Stimulated activated naive CD8-positive, alpha-beta T cell treated with anti-CD3 and anti-CD28 coated beads, Interleukin-15, Interleukin-2, amounts not matched to agents 100 U/mL and 50 U/mL, for 24 hours (primary cell): ENCODE measurements around the gene LRMDA.

Source experiments
- ATAC-seq: fragments of 150-1000 bp; cut with Tn5 transposase; one replicate; pipeline ENCODE4 v1.10.0; 2021
- DNase-seq: peaks from one replicate; pipeline ENCODE4 v3.0.0; 2021

Gene LRMDA

GRCh38 chr10:76231286-76231934 is 800.0 kb downstream of the LRMDA start:
- DNase-seq: no peak
- no peak for ATAC-seq

DNA sequence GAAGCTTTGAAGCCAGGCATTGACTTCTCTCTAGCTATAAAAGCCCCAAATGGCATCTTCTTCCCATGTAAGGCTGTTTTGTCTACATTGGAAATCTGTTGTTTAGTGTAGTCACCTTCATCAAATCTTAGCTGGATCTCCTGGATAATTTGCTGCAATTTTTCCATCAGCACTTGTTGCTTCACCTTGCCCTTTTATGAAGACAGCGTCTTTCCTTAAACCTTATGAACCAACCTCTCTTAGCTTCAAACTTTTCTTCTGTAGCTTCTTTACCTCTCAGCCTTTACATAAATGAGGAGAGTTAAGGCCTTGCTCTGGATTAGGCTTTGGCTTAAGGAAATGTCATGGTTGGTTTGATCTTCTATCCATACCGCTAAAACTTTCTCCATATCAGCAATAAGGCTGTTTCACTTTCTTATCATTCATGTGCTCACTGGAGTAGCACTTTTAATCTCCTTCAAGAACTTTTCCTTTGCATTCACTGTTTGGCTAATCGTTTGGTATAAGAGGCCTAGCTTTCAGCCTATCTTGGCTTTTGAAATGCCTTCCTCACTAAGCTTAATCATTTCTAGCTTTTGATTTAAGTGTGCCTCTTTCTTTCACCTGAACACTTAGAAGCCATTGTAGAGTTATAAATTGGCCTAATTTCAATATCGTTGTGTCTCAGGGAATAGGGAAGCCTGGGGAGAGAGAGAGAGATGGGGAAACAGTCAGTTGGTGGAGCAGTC is 803.2 kb downstream of the LRMDA start:
- ATAC-seq: no peak

GRCh38 chr10:76236356-76236755 is 804.9 kb downstream of the LRMDA start:
- ATAC-seq (no peak), DNase-seq (no peak)

More for the DNA sequence above, 803.2 kb downstream of the LRMDA start:
- no peak for DNase-seq

DNA sequence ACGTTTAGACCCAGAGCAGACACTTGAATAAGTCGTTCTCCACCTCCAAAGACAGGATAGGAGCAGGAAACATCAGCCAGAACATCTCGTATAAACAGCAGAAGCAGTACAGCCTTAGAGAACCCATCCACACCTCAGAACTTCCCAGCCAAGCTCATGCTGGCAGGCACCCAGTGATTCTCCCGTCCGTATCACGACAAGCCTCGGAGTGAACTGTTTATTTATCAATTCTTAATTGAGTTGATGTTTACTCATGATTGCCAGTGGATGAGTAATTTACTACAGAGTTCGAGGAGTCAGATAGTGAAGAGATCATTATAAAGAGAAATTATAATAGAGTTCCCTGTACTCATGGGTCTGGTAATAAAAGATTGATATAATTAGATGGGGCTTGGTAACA is 811.5 kb downstream of the LRMDA start:
- no peak for DNase-seq
- ATAC-seq: no peak

GRCh38 chr10:76244061-76244686 is 812.8 kb downstream of the LRMDA start:
- no peak for ATAC-seq
- DNase-seq: no peak

GRCh38 chr10:76245951-76246495 is 814.6 kb downstream of the LRMDA start:
- ATAC-seq: no peak
- DNase-seq: no peak

- ATAC-seq: no peak
- DNase-seq: no peak
Measured at GRCh38 chr10:76248649-76249200, 817.3 kb downstream of the LRMDA start.

DNA sequence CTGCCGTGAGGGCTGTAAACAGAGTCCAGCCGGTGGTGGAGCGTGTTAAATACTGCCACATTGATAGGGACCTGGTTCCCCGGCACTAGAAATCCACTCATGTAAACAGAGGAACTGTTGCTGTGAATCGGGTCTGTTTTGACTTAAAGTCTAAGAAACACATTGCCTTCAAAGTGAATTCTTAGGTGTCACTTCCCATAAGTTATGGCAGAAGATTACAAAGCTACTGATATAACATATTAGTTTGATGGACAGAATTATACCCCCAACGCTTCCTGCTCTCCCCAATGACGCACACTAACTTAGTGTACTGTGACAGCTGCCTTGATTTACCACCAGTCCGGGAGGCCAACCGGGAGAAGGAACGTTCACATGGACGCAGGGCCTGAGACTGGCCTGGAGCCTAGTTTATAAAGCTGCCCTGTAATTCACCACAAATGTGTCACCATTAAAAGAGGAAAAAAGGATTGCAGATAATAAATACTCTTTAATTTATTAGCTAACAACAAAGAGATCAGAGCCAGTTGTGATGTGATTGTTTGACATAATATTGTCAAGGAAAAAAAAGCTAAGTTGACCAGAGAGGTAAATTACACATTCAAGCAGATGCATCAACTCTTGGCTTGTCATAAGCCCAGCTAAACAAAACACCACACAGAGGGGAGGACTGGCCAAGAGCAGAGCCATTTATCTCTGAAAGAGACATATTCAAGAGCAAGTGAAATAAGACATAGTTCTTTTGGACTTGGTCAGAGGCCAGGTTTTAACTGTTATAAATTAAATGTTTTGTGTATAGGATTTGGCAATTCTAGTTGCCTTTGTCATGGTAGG is 820.6 kb downstream of the LRMDA start:
- ATAC-seq (no peak), DNase-seq (no peak)

GRCh38 chr10:76252733-76253132 is 821.3 kb downstream of the LRMDA start:
- no peak for DNase-seq
- no peak for ATAC-seq

DNA sequence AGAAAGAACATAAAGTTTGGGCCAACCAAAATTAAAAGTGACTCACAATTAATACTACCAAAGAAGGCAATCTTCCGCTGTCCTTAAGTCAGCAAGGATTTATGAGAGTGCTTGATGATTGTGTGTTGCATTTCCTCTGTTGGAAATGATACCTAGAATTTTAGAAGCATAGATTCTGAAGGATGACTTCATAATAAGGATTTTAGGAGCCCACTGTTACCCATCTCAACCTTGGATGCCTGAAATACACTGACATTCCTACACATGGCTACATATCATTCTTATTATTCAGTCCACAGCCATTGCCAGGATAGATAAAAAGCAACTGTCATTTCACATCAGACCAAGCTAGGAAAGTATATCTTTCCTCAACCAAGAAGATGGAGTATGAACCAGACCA is 823.8 kb downstream of the LRMDA start:
- DNase-seq (no peak), ATAC-seq (no peak)

DNA sequence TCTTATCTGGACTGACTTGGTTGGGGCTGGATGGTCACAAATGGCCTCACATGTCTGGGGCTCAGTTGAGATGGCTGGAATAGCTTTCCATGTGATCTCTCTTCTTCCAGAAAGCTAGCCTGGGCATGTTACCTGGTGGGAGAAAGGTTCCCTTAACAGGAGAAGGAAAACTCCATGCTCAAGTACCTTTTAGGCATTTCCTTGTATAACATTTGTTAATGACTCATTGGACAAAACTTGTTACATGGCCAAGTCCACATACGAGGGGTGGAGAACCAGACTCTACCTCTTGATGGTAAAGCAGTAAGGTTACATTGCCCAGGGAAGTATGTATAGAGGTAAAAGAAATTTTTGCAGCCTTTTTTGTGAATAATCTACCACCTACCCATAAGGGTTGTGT is 826.4 kb downstream of the LRMDA start:
- ATAC-seq: no peak
- no peak for DNase-seq

DNA sequence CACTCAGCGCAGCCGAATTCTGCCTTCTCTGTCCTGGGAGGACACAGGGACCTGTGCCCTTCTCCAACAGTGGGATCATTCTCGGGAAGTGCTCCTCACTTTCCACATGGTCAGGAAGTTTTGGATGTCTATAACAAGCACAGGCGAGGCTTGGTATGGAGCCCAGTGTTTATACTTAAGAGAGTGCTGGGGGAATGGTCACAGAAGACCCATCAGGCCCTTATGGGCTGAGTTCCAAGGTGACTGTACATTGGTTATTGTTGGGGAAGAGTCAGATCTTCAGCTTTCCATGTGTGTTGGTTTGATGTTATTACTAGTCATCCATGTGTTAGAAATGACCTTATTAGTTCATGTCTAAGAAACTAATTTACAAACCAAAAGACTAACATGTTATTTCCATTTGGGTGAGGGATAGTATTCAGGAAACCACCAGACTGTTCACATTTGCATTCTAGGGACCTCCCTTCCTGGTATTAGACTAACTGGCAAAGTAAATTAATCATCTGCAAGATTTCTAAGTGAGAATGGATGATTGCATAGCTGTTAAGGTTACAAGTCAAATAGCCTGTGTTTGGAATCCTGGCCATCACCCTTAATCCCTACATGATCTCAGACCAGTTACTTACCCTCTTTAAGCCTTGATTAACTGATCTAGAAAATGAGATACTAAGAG is 834.2 kb downstream of the LRMDA start:
- no peak for DNase-seq
- ATAC-seq: no peak

DNA sequence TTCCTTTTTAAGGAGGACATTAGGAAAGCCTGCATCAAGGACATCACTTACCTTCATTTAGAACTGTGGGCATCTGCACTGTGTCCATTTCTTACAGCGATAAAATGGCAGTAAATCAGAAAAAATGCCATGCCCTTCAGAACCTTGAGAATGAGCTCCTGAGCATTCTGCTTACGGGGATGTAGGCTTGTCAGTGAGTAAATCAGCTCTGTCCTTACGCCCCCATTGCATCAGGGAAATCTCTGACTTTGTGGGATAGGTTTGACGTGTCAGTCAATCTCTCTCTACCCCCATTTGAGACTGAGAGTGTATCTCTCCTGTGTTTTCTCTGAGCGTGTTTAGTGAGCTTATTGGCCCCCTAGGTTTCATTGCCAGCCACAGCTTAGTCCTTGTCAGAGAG is 837.1 kb downstream of the LRMDA start:
- ATAC-seq: no peak
- DNase-seq: no peak

DNA sequence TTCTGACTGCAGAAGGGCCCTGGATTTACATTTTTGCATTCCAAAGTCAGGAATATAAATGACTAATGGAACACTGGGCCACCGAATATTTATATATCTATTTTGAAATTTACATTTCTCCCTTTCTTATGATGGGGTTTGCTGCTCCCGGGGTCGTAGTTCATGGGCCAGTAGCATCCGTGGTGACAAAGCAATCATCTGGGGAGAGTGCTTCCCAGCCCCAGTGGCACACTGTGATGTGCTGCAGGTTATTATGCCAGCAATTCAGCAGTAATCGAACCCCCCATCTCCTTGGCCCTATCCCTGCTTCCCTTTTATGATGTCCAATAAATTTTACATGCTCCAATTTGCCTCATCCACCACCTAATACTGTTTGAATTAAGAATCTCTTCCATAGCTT is 837.5 kb downstream of the LRMDA start:
- ATAC-seq (no peak), DNase-seq (no peak)

DNA sequence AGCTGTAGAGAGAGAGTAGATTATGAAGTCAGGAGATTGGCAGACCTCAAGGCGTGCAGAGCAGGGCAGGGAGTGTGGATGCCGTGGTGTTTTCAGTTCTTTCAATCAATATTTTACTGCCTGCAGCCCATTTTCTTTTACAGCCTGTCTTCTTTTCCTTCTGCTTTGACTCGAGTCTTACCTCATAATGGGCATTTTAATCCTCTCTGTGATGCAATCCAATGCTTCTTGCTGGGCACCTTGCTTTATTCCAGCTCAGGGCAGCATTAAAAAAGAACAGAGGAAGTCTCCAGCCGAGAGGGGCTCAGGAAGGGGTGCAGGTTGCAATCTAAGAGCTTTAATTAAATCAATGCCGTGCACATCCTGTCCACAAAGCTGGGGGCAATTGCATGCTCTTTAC is 839.0 kb downstream of the LRMDA start:
- ATAC-seq: no peak
- DNase-seq: no peak

DNA sequence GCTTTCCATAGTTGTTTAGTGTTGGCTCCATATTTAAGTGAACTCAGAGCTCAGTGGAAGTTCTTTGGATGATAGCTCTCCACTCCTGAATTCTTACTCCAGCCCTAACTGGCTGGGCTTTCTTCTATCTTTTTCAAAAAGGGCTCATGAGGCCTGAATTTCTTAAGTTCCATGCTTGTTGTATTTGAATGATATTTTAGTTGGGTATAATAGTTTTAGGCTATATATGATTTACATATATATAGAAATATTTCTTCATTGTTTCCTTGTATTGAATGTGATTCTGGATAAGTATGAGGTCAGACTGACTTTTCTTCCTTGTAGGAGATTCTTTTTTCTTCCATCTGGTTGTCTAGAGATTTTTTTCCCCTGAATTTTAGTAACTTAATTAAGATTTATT is 843.5 kb downstream of the LRMDA start:
- DNase-seq (no peak), ATAC-seq (no peak)

- no peak for ATAC-seq
- no peak for DNase-seq
Measured at GRCh38 chr10:76278811-76279460, 847.5 kb downstream of the LRMDA start.

DNA sequence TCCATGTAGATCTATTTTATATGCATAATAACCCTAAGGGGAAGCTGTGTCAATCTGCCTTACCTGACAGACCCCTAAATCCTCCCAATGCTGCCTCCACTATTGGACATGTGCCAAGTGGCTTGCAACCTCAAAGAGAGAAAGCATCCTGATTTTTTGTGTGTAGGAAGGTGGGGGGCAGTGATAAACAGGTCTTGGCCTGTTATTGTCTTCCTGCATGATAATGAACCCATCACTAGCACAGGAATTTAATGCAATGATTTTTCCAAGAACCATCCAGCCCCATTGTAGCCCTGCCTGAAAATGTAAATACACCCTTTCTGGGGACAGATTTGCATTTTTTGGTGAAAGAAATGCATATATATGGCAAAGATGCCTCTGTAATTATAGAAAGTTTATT is 850.2 kb downstream of the LRMDA start:
- ATAC-seq (no peak), DNase-seq (no peak)

GRCh38 chr10:76282061-76283025 is 850.9 kb downstream of the LRMDA start:
- no peak for DNase-seq

GRCh38 chr10:76284351-76284750 is 852.9 kb downstream of the LRMDA start:
- DNase-seq (no peak), ATAC-seq (no peak)

More at GRCh38 chr10:76282061-76283025, 850.9 kb downstream of the LRMDA start:
- ATAC-seq: no peak
